GM18520 (cell line): ENCODE measurements around the gene ZFP30.
"Not testable (repeated sequence)": the region's sequence is repeated elsewhere in the genome, so short reads cannot be mapped to it uniquely, and the experiment has no call there.

ENCODE experiments used
- ATAC-seq: cut with Tn5 transposase; IDR thresholded peaks from one replicate; pipeline ENCODE4 v1.9.1; 2021; ENCODE audit not compliant: unreplicated experiment

Gene ZFP30

DNA sequence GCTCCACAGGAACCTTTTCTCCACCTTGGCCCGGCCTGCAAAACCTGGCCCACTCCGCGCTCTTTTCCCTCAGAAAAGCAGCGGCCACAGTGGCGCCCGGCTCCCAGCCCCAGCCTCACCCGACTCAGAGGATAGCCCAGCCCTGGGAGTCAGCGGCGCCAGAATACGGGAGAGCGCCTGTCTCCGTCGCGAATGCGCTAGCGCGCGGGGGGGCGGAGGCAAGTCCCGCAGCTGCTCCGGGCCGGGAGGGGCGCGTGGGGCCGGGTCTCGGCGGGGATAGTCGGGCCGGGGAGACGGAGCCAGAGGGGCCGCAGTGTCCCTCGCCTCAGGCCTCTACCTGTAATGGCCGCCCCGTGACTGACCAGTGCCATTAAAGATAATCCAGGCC lies at the start of gene ZFP30:
ZFP30 (minus strand) TSS at position 165 of the 388 bp plus-strand sequence. CDS start 7,643 bp downstream, outside the sequence.
- ATAC-seq: no peak

DNA sequence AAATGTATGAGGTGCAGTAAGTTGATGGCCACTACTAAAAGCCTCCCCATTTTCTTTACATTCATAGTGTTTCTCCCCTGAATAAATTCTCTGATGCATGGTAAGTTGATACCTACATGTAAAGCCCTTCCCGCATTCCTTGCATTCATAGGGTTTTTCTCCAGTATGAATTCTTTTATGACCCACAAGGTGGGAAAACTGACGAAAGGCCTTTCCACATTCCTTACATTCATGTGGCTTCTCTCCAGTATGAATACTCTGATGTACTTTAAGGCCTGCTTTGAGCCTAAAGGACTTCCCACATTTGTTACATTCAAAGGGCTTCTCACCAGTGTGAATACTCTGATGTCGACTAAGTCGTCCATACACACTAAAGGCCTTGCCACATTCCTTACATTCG lies 43.8 kb upstream of the ZFP30 start:
- no peak for ATAC-seq

DNA sequence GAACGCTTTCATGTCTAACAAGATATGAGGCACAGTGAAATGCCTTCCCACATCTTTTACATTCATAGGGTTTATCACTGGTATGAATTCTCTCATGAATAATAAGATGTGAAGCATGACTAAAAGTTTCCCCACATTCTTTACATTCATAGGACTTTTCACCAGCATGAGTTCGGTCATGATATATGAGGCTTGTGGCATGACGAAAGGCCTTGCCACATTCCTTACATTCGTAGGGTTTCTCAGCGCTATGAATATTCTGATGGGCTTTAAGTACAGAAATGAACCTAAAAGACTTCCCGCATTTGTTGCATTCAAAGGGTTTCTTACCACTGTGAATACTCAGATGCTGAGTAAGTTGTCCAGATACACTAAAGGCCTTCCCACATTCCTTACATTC lies 43.0 kb upstream of the ZFP30 start:
- no peak for ATAC-seq

DNA sequence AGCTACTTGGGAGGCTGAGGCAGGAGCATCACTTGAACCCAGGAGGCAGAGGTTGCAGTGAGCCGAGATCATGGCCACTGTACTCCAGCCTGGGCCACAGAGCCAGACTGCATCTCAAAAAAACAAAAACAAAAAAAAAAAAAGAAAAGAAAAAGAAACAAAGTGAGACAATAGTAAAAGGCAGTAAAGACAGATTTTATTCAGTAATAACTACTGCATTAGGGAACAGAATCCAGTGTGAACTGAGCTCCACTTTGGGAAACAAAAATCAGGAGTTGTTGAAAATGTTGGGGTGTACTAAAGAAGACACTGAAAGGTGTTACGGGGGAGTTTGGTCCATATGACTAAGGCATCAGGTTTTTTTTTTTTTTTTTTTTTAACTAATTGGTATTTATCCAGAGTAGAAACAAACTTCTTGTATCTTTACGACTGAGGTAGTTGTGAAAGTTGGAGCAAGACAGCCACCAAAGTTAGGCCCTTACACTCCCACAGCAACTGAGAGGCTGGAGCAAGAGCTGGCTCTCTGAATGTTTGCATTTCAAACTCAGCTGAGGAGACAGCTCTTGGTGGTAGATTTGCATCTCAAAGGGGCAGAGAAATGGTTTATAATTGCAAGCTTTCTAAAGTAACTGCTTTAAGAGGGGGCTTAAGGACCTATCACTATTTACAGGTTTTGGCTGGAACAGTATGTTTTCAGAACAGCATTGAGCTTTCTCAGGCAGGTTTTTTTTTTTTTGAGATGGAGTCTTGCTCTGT lies 40.1 kb upstream of the ZFP30 start:
- no peak for ATAC-seq

DNA sequence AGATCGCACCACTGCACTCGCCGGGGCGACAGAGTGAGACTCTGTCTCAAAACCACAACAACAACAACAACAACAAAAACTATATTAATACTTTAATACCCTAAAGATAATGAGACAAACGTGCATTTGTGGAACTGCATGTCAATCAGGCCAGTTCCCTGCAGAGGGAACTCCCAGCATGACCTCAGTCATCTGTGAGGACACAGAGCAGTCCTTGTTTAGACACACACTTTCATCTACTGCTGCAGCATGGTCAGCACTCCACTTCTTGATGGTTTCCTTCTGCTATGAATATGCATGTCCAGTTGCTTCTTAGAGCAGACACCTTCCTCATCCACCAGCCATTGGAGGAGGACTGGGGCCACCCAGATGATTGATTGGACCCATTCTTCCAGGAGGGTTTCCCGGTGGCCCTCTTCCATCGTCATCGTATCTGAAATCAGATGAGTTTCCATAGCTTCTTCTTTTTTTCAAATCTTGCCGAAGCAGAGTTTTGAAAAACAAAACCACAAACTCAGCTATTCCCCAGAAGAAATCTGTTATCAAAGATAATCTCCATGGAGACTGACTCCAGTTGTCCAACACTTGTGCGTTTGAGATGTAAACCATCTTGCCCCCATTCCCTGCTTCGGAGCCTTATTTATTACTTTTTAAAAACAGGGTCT lies 37.8 kb upstream of the ZFP30 start:
- ATAC-seq: no peak

DNA sequence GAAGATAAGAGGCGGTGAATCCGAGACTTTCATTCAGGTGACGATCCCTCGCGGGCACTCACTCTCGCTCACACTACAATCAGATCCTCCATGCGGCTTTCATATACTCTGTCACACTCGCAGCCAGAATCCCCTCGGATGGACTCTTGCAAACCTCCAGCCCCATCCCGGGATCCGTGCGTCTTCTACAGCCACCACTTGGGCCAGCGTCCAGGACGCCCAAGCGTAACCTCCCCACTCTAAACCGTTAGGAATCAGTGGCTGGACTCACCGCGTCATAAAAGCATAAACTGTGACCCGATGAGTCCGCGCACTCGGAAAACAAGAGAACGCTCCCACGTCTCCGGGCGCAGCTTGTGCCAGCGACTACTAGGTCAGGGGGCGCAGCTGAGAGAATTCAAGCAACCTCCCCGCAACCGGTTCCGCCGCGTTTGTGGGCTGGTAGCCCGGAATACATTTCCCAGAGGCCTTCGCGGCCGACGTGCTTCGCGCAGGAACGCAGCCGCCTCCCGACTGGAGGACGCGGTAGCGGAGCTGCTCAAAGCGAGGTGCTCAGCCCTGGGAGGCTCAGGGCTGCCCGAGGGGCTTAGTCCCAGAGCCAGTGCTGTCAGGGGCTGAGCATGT lies 36.7 kb upstream of the ZFP30 start:
- ATAC-seq: no peak

DNA sequence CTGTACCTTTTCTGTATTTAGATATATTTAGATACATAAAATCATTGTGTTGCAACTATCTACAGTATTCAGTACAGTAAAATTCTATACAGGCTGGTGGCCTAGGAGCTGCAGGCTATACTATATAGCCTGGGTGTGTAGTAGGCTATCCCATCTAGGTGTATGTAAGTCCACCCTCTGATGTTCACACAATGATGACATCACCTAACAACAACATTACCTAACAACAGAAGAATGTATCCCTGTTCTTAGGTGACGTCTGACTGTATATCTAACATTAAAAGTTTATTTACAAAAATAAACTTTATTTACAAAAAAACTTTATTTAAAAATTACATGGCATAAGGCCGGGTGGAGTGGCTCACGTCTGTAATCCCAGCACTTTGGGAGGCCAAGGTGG lies 28.3 kb upstream of the ZFP30 start:
- ATAC-seq: no peak

DNA sequence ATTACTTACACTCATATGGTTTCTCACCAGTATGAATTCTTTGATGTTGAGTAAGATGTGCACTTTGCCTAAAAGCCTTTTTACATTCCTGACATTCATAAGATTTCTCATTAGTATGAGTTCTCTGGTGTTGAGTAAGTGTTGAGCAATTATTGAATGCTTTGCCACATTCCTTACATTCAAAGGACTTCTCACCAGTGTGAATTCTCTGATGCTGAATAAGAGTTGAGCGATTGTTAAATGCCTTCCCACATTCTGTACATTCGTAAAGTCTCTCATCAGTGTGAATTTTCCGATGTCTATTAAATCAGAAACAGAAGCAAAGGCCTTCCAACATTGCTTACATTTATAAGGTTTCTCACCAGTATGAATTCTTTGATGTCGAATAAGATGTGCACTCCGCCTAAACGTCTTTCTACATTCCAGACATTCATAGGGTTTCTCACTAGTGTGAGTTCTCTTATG lies 14.2 kb upstream of the ZFP30 start:
- ATAC-seq: no peak

DNA sequence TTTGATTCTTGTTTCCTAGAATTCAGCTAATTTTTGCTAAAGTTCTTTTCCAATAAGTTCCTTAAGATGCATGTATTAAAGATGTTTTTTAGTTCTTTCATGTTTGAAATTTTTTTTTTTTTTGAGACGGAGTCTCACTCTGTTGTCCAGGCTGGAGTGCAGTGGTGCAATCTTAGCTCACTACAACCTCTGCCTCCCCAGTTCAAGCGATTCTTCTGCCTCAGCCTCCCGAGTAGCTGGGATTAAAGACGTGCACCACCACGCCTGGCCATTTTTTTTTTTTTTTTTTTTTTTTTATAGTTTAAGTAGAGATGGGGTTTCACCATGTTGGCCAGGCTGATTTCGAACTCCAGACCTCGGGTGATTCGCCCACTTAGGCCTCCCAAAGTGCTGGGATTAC lies 1.9 kb upstream of the ZFP30 start:
- not testable (repeated sequence) for ATAC-seq

DNA sequence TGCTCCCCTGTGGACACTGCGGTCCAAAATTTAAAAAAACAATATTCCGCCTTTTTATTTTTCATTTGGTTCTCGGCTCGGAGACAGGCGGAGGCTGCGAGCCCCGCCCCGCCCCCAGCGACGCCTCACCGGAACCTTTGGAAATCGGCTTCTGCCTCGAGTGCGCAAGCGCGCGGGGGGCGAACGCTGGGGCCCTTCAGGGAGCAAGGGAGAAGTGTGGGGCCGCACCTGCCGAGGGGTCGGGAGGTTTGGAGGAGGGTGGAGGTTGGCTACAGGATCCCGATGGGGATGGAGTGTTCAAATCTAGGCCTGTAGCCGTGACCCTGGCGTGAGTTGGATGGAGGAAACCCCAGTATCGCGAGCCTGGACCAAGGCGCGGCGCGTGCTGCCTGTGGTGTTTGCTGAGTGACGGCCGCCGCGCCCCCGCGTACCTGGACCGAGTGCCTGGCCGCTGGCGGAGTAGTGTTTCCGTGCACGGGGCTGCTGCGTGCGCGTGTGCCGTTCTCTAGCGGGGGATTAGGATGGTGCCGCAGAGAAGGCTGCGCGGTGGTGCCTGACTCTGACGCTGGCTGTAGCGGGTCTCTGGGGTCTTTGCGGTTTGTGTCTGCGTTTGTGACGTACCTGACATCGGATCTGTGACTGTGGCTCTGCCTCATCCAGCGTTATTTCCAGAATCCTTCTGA lies 565 bp upstream of the ZFP30 start:
- ATAC-seq: no peak

DNA sequence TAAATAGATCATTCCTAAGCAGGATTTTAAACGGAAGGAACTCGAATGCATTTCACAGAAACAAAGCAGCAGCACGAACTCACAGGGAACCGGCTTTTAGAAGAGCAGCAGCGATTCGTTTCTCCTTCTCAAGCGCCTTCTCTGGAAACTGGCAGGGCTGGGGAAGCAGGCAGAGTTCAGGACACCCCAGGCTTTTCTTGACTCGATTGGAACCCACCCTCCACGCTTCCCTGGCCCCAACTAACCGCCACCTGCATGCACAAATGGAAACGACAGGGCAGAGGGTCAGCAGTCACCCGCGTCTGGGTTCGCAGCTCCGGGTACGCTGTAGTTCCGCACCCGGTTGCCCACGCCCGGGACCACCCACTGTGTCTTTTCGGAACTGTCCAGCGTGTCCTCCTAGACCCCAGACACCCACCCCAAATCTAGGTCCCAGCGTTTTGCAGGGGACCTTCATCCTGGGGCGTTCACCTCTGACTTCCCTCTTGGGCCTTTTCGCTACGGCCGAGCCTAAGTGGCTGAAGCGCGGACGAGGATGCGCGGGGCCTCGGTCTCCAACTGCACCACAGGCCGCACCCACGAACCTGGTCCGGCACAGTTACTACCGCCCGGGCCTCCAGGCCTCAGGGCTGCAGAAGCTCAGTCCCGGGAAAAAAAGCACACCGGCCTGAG lies 500 bp downstream of the ZFP30 start:
- no peak for ATAC-seq

DNA sequence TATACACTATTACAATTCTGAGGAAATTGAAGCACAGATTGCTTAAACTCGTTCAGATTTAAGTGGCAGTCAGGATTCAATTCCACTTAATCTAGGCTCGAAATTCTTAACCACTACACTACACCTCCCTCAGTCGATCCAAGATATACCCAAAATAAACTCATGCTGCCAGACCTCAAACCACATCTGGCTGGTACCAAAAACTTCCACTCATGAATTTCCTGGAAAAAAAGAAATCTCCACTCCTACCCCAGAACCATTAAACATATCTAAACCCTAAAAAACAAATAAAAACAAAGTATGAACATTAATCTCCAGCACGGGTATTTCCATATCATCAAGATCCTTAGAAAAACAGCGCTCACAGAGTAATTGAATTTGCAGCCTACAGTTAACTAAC lies 1.1 kb downstream of the ZFP30 start:
- no peak for ATAC-seq

DNA sequence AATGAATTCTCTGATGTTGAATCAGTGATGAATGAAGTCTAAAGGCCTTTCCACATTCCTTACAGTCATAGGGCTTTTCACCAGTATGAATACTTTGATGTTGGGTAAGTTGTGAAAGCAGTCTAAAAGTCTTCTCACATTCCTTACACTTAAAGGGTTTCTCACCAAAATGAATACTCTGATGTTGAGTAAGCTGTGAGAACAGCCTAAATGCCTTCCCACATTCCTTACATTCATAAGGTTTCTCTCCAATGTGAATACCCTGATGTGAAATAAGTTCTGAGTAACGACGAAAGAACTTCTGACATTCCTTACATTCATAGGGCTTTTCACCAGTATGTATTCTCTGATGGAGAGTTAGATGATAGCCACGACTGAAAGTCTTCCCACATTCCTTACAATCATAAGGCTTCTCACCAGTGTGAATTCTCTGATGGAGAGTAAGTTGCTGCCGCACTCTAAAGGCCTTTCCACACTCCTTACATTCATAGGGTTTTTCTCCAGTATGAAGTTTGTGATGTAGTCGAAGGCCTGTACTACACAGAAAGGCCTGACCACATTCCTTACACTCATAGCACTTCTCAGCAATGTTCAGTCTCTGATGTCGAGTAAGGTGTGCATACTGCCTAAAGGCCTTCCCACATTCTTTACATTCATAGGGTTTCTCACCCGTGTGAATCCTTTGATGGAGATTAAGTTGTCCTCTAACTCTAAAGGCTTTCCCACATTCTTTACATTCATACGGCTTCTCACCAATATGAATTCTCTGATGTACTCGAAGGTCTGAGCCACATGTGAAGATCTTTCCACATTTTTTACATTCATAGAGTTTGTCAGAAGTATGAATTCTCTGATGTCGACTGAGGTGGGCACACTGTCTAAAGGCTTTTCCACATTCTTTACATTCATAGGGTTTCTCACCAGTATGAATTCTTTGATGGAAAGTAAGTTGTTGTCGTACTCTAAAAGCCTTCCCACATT lies 19.9 kb downstream of the ZFP30 start:
- ATAC-seq: no peak

DNA sequence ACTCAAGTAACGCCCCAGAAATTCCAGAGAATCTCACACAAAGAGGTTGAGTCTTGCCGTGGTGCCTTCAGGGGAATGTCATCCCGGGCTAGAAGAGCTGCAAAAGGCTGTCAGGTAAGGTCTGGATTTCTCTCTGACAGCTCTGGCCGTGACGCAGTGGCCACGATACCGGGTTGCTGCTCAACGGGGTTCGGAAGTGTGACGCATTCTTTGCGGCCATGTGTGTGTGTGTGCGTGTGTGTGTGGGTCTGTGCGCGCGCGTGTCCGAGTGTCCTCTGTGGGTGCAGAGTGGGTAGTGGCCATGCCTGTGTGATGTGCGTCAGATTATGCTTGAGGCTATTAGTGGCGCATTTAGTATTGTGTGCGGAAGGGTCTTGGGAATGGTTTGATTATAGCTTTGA lies 60.3 kb downstream of the ZFP30 start:
- ATAC-seq: peak; percentile 15

DNA sequence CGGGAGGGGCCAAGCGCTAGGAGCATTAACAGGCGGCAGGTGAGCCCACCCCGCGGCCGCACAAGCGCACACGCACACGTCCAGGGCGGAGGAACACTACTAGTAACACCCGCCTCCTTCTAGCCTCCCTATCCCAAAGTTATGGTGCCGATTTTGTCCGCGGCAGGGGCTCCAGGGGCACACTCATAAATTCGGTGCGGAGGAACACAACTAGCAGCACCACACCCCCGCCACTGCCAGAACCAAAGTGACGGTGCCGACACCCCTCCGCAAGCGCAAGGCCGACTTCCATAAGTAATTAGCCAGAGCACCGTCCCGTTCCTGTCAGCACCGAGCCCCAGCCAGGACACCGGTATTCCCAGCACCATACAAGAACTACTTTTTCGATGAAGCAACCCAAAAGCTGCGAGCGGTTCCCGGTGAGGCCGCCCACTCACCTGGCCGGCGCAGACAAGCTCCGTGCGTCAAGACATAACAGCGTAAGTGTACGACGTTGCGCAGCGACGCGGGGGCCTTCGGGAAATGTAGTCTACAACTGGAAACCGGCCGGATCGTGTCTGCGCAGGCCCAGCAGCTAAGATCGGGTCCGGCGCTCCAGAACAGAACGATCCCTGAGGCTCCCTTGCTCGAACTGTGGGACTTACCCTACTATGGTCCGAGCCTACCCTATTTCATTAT lies 60.8 kb downstream of the ZFP30 start, which contains the start of the genes ZNF540 and ZNF571:
ZNF540 (plus strand) TSS at position 573 of the 678 bp plus-strand sequence. CDS start 3,572 bp downstream, outside the sequence.
ZNF571 (minus strand) TSS at position 489 of the 678 bp plus-strand sequence. CDS start 8,116 bp downstream, outside the sequence.
- ATAC-seq: peak; percentile 89

DNA sequence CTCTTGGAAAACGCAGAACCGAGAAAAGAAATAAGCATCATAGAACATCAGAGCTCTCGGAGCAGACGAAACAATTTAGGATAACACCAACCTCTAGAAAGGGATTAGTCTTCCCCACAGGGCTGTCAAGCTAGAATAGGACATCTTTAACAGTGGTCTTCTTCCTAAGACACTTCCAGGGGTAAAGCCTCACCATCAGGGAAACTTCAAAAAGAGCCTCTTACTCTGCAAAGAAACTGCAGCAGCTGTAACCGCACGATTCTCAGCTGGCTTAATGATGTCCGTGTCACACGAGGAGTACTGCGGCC lies 61.3 kb downstream of the ZFP30 start:
- ATAC-seq: no peak

DNA sequence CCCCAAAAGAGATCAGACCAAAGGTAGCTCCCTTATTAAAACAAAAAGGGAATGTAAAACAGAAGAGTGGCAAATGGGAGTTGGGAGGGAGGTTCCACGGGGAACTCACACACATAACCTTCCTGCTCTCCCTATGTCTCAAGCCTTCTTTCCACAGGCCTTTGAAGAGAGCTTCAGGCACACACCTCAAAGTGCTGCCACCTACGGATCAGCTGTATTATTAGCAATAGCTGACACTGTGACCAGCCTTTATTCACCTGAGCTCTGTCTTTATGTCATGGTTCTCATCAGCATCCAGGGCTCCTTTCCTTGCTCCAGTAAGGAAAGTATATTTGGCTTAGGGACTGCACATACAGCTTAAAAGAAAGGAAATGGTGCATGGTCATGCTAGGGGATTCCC lies 71.9 kb downstream of the ZFP30 start:
- ATAC-seq: no peak

DNA sequence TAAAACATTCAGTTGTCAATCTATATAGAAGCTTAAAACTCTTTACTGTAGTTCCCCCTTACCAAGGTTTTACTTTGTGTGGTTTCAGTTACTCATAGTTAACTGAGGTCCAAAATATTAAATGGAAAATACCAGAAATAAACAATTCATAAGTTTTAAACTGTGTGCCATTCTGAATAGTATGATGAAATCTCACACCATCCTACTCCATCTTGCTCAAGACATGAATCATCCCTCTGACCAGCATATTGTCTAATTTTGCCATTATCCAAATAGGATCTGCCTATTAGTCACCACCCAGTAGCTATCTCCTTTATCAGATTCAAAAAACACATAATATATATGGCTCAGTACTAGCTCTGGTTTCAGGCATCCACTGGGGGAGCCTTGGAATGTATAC lies 83.1 kb downstream of the ZFP30 start:
- no peak for ATAC-seq

DNA sequence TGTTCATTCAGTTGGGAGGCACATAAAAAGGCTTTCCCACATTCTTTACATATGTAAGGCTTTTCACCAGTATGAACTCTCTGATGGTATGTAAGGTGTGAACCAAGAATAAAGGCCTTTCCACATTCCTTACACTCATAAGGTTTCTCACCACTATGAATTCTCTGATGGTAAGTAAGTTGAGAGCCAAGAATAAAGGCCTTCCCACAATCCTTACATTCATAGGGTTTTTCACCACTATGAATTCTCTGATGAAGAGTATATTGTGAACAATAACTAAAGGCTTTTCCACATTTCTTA lies 89.9 kb downstream of the ZFP30 start:
- no peak for ATAC-seq
